Skeletal muscle satellite cell (primary cell): Measurements from ENCODE around the gene ABLIM2.

Source experiments
- H3K27me3 ChIP-seq: 2 replicates; pipeline ENCODE4 v1.7.0; 2013; ENCODE audit warnings: low read length; ENCODE audit not compliant: control insufficient read depth, insufficient read depth
- H3K36me3 ChIP-seq: 2 replicates; pipeline ENCODE4 v1.7.0; 2013; ENCODE audit warnings: mild to moderate bottlenecking, control low read depth, low read length; ENCODE audit not compliant: insufficient read depth
- H3K4me1 ChIP-seq: 2 replicates; pipeline ENCODE4 v1.7.0; 2013; ENCODE audit warnings: low read length; ENCODE audit not compliant: control insufficient read depth, insufficient read depth
- H3K4me2 ChIP-seq: 2 replicates; pipeline ENCODE4 v1.7.0; 2013; ENCODE audit warnings: mild to moderate bottlenecking, low read length
- H3K4me3 ChIP-seq: 2 replicates; pipeline ENCODE4 v1.7.0; 2013; ENCODE audit warnings: low read length
- H3K9ac ChIP-seq: 2 replicates; pipeline ENCODE4 v1.7.0; 2013; ENCODE audit warnings: mild to moderate bottlenecking, low read depth, low read length, moderate library complexity
- H3K9me3 ChIP-seq: replicated peaks from 2 replicates; pipeline ENCODE4 v1.7.0; 2013; ENCODE audit warnings: mild to moderate bottlenecking, control low read depth, low read length

Gene ABLIM2

GRCh38 chr4:8112672-8113071 is 45.9 kb downstream of the ABLIM2 start:
- H3K4me1 ChIP-seq = no peaks in the 10 kb centered on the region
- H3K9ac ChIP-seq = no peak overlapping the region
- no peaks in the 10 kb centered on the region for H3K36me3 ChIP-seq
- no peak overlapping the region for H3K4me3 ChIP-seq
- H3K27me3 ChIP-seq = peaks cover 23% of the 10 kb centered on the region
- no peak overlapping the region for H3K4me2 ChIP-seq
- H3K9me3 ChIP-seq = no peaks in the 10 kb centered on the region

- Histone ChIP-seq H3K27me3 (peaks cover 23% of the 10 kb centered on the region), H3K4me3 (no peak overlapping the region), H3K9ac (no peak overlapping the region), H3K9me3 (no peaks in the 10 kb centered on the region), H3K4me1 (no peaks in the 10 kb centered on the region), H3K4me2 (no peak overlapping the region), H3K36me3 (no peaks in the 10 kb centered on the region)
Measured at GRCh38 chr4:8112036-8112576, 46.5 kb downstream of the ABLIM2 start.

- Histone ChIP-seq H3K9me3 (no peaks in the 10 kb centered on the region), H3K9ac (no peak overlapping the region), H3K4me2 (no peak overlapping the region)
Measured at GRCh38 chr4:8110071-8110986, 48.3 kb downstream of the ABLIM2 start.

GRCh38 chr4:8109406-8110065 is 49.1 kb downstream of the ABLIM2 start:
- Histone ChIP-seq H3K9ac (no peak overlapping the region), H3K4me3 (no peak overlapping the region), H3K4me2 (no peak overlapping the region), H3K27me3 (peaks cover 21% of the 10 kb centered on the region), H3K4me1 (no peaks in the 10 kb centered on the region), H3K9me3 (no peaks in the 10 kb centered on the region), H3K36me3 (no peaks in the 10 kb centered on the region)

More at GRCh38 chr4:8110071-8110986, 48.3 kb downstream of the ABLIM2 start:
- Histone ChIP-seq H3K36me3 (no peaks in the 10 kb centered on the region), H3K4me1 (no peaks in the 10 kb centered on the region), H3K27me3 (peaks cover 17% of the 10 kb centered on the region), H3K4me3 (no peak overlapping the region)

GRCh38 chr4:8108991-8109390 is 49.6 kb downstream of the ABLIM2 start:
- peaks cover 18% of the 10 kb centered on the region for H3K27me3 ChIP-seq
- H3K4me3 ChIP-seq = no peak overlapping the region
- no peaks in the 10 kb centered on the region for H3K9me3 ChIP-seq
- no peak overlapping the region for H3K4me2 ChIP-seq
- H3K9ac ChIP-seq = no peak overlapping the region
- H3K4me1 ChIP-seq = no peaks in the 10 kb centered on the region
- H3K36me3 ChIP-seq = no peaks in the 10 kb centered on the region

GRCh38 chr4:8108261-8108660 is 50.4 kb downstream of the ABLIM2 start:
- Histone ChIP-seq H3K27me3 (peaks cover 15% of the 10 kb centered on the region), H3K9me3 (no peaks in the 10 kb centered on the region), H3K4me2 (no peak overlapping the region), H3K4me1 (no peaks in the 10 kb centered on the region), H3K9ac (no peak overlapping the region), H3K4me3 (no peak overlapping the region), H3K36me3 (no peaks in the 10 kb centered on the region)

- Histone ChIP-seq H3K4me3 (no peak overlapping the region), H3K4me1 (no peaks in the 10 kb centered on the region), H3K4me2 (no peak overlapping the region), H3K27me3 (peaks cover 18% of the 10 kb centered on the region), H3K36me3 (no peaks in the 10 kb centered on the region), H3K9ac (no peak overlapping the region), H3K9me3 (no peaks in the 10 kb centered on the region)
Measured at GRCh38 chr4:8107146-8107657, 51.4 kb downstream of the ABLIM2 start.

- no peak overlapping the region for H3K4me3 ChIP-seq
- H3K4me2 ChIP-seq = no peak overlapping the region
- H3K9me3 ChIP-seq = no peaks in the 10 kb centered on the region
- no peak overlapping the region for H3K9ac ChIP-seq
- H3K36me3 ChIP-seq = no peaks in the 10 kb centered on the region
- H3K27me3 ChIP-seq = peaks cover 24% of the 10 kb centered on the region
- H3K4me1 ChIP-seq = no peaks in the 10 kb centered on the region
Measured at GRCh38 chr4:8106451-8107025, 52.1 kb downstream of the ABLIM2 start.

- no peak overlapping the region for H3K4me2 ChIP-seq
- no peak overlapping the region for H3K4me3 ChIP-seq
- H3K9me3 ChIP-seq = no peaks in the 10 kb centered on the region
- no peaks in the 10 kb centered on the region for H3K36me3 ChIP-seq
- no peak overlapping the region for H3K9ac ChIP-seq
- peaks cover 19% of the 10 kb centered on the region for H3K27me3 ChIP-seq
- no peaks in the 10 kb centered on the region for H3K4me1 ChIP-seq
Measured at GRCh38 chr4:8105306-8106100, 53.1 kb downstream of the ABLIM2 start.

- no peak overlapping the region for H3K4me3 ChIP-seq
- no peaks in the 10 kb centered on the region for H3K4me1 ChIP-seq
- no peaks in the 10 kb centered on the region for H3K36me3 ChIP-seq
- no peak overlapping the region for H3K9ac ChIP-seq
- H3K4me2 ChIP-seq = no peak overlapping the region
- no peaks in the 10 kb centered on the region for H3K9me3 ChIP-seq
- peaks cover 16% of the 10 kb centered on the region for H3K27me3 ChIP-seq
Measured at GRCh38 chr4:8104491-8105305, 53.9 kb downstream of the ABLIM2 start.
